Gastrocnemius medialis (tissue), 4 donors: Measurements from ENCODE around the gene TMEM174.

Experiments used
- POLR2A ChIP-seq, 2 donors: fragments of 450-650 bp; IDR thresholded peaks; one replicate each; pipeline ENCODE4 v1.6.1; 2017; ENCODE audit warnings: antibody characterized with exemption in 2 of 2, mild to moderate bottlenecking in 2 of 2, moderate library complexity in 2 of 2
- TF ChIP-seq, protein P1 (sequence below), 5 experiments: fragments of 450-650 bp in 3 of 5; fragments of 200-600 bp in 2 of 5; sonication (generic) in 2 of 5; IDR thresholded peaks in 4 of 5; conservative IDR thresholded peaks in 1 of 5; 1 replicate in 4 of 5; 2 replicates in 1 of 5; pipeline ENCODE4 v1.5.1; 2016 to 2019; ENCODE audit warnings: antibody characterized with exemption in 5 of 5, mild to moderate bottlenecking in 3 of 5, moderate library complexity in 3 of 5

DNA sequence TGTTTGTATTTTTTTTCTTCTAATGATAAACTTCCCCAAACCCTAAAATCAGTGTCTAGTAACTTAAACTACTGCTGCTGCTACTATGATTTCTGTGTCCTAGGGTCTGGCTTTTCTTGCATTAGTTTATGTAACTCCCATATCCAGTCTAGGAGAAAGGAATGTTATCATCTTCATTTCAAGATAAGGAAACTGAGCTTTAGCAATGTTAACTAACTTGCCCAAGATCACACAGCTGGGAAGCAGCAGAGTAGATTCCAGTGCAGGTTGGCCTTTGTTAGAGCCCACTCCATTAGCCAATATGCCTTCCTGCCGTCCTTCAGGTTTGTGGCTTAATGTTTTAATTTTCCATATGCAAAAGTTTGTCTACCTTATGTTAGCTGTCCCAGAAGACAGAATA is 42.2 kb upstream of the TMEM174 start:
- TF ChIP-seq, protein P1, sequence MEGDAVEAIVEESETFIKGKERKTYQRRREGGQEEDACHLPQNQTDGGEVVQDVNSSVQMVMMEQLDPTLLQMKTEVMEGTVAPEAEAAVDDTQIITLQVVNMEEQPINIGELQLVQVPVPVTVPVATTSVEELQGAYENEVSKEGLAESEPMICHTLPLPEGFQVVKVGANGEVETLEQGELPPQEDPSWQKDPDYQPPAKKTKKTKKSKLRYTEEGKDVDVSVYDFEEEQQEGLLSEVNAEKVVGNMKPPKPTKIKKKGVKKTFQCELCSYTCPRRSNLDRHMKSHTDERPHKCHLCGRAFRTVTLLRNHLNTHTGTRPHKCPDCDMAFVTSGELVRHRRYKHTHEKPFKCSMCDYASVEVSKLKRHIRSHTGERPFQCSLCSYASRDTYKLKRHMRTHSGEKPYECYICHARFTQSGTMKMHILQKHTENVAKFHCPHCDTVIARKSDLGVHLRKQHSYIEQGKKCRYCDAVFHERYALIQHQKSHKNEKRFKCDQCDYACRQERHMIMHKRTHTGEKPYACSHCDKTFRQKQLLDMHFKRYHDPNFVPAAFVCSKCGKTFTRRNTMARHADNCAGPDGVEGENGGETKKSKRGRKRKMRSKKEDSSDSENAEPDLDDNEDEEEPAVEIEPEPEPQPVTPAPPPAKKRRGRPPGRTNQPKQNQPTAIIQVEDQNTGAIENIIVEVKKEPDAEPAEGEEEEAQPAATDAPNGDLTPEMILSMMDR (IDR thresholded peaks at IDR 0.05 in 4 of 5, conservative IDR thresholded peaks at IDR 0.05 in 1 of 5), result no peak
- no peak for TF ChIP-seq POLR2A (IDR thresholded peaks at IDR 0.05)
